Activated CD4-positive, alpha-beta memory T cell treated with anti-CD3 and anti-CD28 coated beads for 36 hours (primary cell): ENCODE data around the gene SLC34A1. TPM values are rescaled to one million over a fixed set of nuclear protein-coding genes. Genes with fewer than 3 reads are reported as not detected.

Source experiments
- CTCF ChIA-PET: fragments of 350-600 bp; sonication (Branson Sonifier 250); formaldehyde crosslinking; loops from one replicate; lab custom pipeline; 2021; ENCODE audit warnings: antibody characterized with exemption, inconsistent platforms; lab: Charles Lee
- POLR2A ChIA-PET: fragments of 350-600 bp; sonication (Branson Sonifier 250); formaldehyde crosslinking; loops from one replicate; lab custom pipeline; 2021; ENCODE audit warnings: antibody characterized with exemption; lab: Charles Lee
- DNase-seq: peaks from one replicate; pipeline ENCODE4 v3.0.0-alpha.2; 2020
- H3K27ac Mint-ChIP-seq: one replicate; pipeline ENCODE4 v1.8.0; 2021; ENCODE audit warnings: mixed read lengths
- H3K27me3 Mint-ChIP-seq: one replicate; pipeline ENCODE4 v1.8.0; 2021; ENCODE audit warnings: mixed read lengths
- H3K36me3 Mint-ChIP-seq: one replicate; pipeline ENCODE4 v1.8.0; 2021; ENCODE audit warnings: mixed read lengths
- H3K4me1 Mint-ChIP-seq: one replicate; pipeline ENCODE4 v1.8.0; 2021; ENCODE audit warnings: low read depth, mixed read lengths
- H3K4me3 Mint-ChIP-seq: one replicate; pipeline ENCODE4 v1.8.0; 2021; ENCODE audit warnings: mild to moderate bottlenecking, mixed read lengths
- H3K9me3 Mint-ChIP-seq: one replicate; pipeline ENCODE4 v1.8.0; 2021; ENCODE audit warnings: mixed read lengths
- intact Hi-C: fragments of 100-400 bp; cut with micrococcal nuclease; formaldehyde crosslinking; loops from one replicate; pipeline ENCODE4 v1.15.1; 2023
- total RNA-seq, 2 experiments: library from RNA; stranded (reverse); gene quantifications; one replicate each; pipeline ENCODE4 v1.2.3, GENCODE V29; 2021

Gene SLC34A1
- total RNA-seq, 2 experiments from 2014 or later, result 0.15 TPM; not detected in 1

- Mint-ChIP-seq H3K9me3 (no peaks in the 10 kb centered on the region), H3K27me3 (no peaks in the 10 kb centered on the region), H3K27ac (peak overlapping the region; percentile 51), H3K4me1 (peaks cover 73% of the 10 kb centered on the region), H3K4me3 (peak overlapping the region; percentile 69), H3K36me3 (peaks cover 5% of the 10 kb centered on the region)
- intact Hi-C loops, result no loop called here
- DNase-seq, result peak; percentile 82
- ChIA-PET CTCF (interaction anchor here (1.0 to 8.7 kb wide), 6 partner anchors 9 to 93 kb away, joined by 3 to 66 read pairs (median 17); partner anchors contain the start of gene LMAN2), POLR2A (interaction anchor here (2.4 kb wide), 1 partner anchor 12 kb away, joined by 10 read pairs; the partner anchor contains the start of gene LMAN2)
Observed at GRCh38 chr5:177362610-177363507, 21.4 kb upstream of the SLC34A1 start.

GRCh38 chr5:177363565-177363964 lies 20.7 kb upstream of the SLC34A1 start:
- peaks cover 11% of the 10 kb centered on the region for H3K36me3 Mint-ChIP-seq

GRCh38 chr5:177364159-177364962 lies 19.9 kb upstream of the SLC34A1 start:
- no peaks in the 10 kb centered on the region for H3K27me3 Mint-ChIP-seq

More at GRCh38 chr5:177363565-177363964, 20.7 kb upstream of the SLC34A1 start:
- no peaks in the 10 kb centered on the region for H3K27me3 Mint-ChIP-seq
- intact Hi-C loops, result no loop called here
- ChIA-PET POLR2A (interaction anchor here (1.1 to 2.4 kb wide), 6 partner anchors 9 to 91 kb away, joined by 3 to 11 read pairs (median 4); partner anchors contain the start of genes LMAN2, PRELID1 and RAB24), CTCF (interaction anchor here (1.2 to 2.5 kb wide), 3 partner anchors 27 to 90 kb away, joined by 3 to 30 read pairs (median 3); no protein-coding TSS in a partner anchor)
- H3K4me3 Mint-ChIP-seq, result peak overlapping the region; percentile 69
- no peaks in the 10 kb centered on the region for H3K9me3 Mint-ChIP-seq
- peaks cover 76% of the 10 kb centered on the region for H3K4me1 Mint-ChIP-seq
- no peak overlapping the region for H3K27ac Mint-ChIP-seq
- DNase-seq, result no peak

GRCh38 chr5:177365845-177366527 lies 18.2 kb upstream of the SLC34A1 start:
- POLR2A ChIA-PET, result interaction anchor here (2.0 kb wide), 1 partner anchor 75 kb away, joined by 4 read pairs; no protein-coding TSS in a partner anchor
- Mint-ChIP-seq H3K9me3 (no peaks in the 10 kb centered on the region), H3K4me3 (no peak overlapping the region), H3K4me1 (peaks cover 74% of the 10 kb centered on the region), H3K27ac (peak overlapping the region; percentile 28), H3K36me3 (peaks cover 20% of the 10 kb centered on the region), H3K27me3 (no peaks in the 10 kb centered on the region)
- no peak for DNase-seq
- intact Hi-C loops, result loop anchor here (2.0 kb wide), 1 partner anchor 63 kb away; no protein-coding TSS in a partner anchor
- CTCF ChIA-PET, result interaction anchor here (0.7 to 2.5 kb wide), 5 partner anchors 23 to 430 kb away, joined by 3 to 30 read pairs (median 6); no protein-coding TSS in a partner anchor

More at GRCh38 chr5:177364159-177364962, 19.9 kb upstream of the SLC34A1 start:
- ChIA-PET POLR2A (interaction anchor here (1.1 to 2.4 kb wide), 10 partner anchors 8 to 91 kb away, joined by 3 to 20 read pairs (median 4); partner anchors contain the start of genes LMAN2, PRELID1 and RAB24), CTCF (interaction anchor here (1.2 to 2.5 kb wide), 9 partner anchors 9 to 90 kb away, joined by 3 to 30 read pairs (median 5); partner anchors contain the start of gene LMAN2)
- DNase-seq, result peak; percentile 69
- H3K4me3 Mint-ChIP-seq, result peak overlapping the region; percentile 60
- intact Hi-C loops, result loop anchor here (1.0 to 2.0 kb wide), 3 partner anchors 15 to 64 kb away; no protein-coding TSS in a partner anchor
- H3K9me3 Mint-ChIP-seq, result no peaks in the 10 kb centered on the region
- H3K36me3 Mint-ChIP-seq, result peaks cover 19% of the 10 kb centered on the region
- H3K4me1 Mint-ChIP-seq, result peaks cover 76% of the 10 kb centered on the region
- H3K27ac Mint-ChIP-seq, result peak overlapping the region; percentile 81

GRCh38 chr5:177366528-177367322 lies 17.5 kb upstream of the SLC34A1 start:
- no peak for DNase-seq
- H3K4me1 Mint-ChIP-seq, result peaks cover 72% of the 10 kb centered on the region
- no peaks in the 10 kb centered on the region for H3K27me3 Mint-ChIP-seq
- ChIA-PET CTCF (interaction anchor here (0.7 to 2.5 kb wide), 3 partner anchors 23 to 431 kb away, joined by 3 to 9 read pairs (median 4); no protein-coding TSS in a partner anchor), POLR2A (no interaction called here)
- peaks cover 26% of the 10 kb centered on the region for H3K36me3 Mint-ChIP-seq
- H3K4me3 Mint-ChIP-seq, result no peak overlapping the region
- no peak overlapping the region for H3K27ac Mint-ChIP-seq
- intact Hi-C loops, result no loop called here
- H3K9me3 Mint-ChIP-seq, result no peaks in the 10 kb centered on the region

GRCh38 chr5:177367323-177367848 lies 16.8 kb upstream of the SLC34A1 start:
- intact Hi-C loops, result no loop called here
- POLR2A ChIA-PET, result interaction anchor here (1.7 kb wide), 1 partner anchor 11 kb away, joined by 4 read pairs; no protein-coding TSS in a partner anchor

GRCh38 chr5:177367981-177368868 lies 16.0 kb upstream of the SLC34A1 start:
- H3K27ac Mint-ChIP-seq, result no peak overlapping the region
- POLR2A ChIA-PET, result interaction anchor here (1.6 to 1.9 kb wide), 3 partner anchors 10 to 34 kb away, joined by 4 to 7 read pairs (median 4); no protein-coding TSS in a partner anchor
- peaks cover 31% of the 10 kb centered on the region for H3K36me3 Mint-ChIP-seq

More at GRCh38 chr5:177367323-177367848, 16.8 kb upstream of the SLC34A1 start:
- Mint-ChIP-seq H3K9me3 (no peaks in the 10 kb centered on the region), H3K4me1 (peaks cover 72% of the 10 kb centered on the region), H3K36me3 (peaks cover 31% of the 10 kb centered on the region), H3K27me3 (no peaks in the 10 kb centered on the region), H3K27ac (no peak overlapping the region), H3K4me3 (no peak overlapping the region)
- no peak for DNase-seq
- CTCF ChIA-PET, result interaction anchor here (1.3 kb wide), 1 partner anchor 22 kb away, joined by 4 read pairs; no protein-coding TSS in a partner anchor

GRCh38 chr5:177368869-177369644 lies 15.2 kb upstream of the SLC34A1 start:
- ChIA-PET POLR2A (interaction anchor here (0.6 to 1.9 kb wide), 4 partner anchors 9 to 33 kb away, joined by 4 to 7 read pairs (median 4); partner anchors contain the start of gene SLC34A1), CTCF (interaction anchor here (0.6 to 5.7 kb wide), 18 partner anchors 9 to 624 kb away, joined by 3 to 115 read pairs (median 9); partner anchors contain the start of genes LMAN2, RGS14 and SLC34A1)
- H3K9me3 Mint-ChIP-seq, result no peaks in the 10 kb centered on the region
- DNase-seq, result peak; percentile 47
- H3K27me3 Mint-ChIP-seq, result no peaks in the 10 kb centered on the region
- H3K4me3 Mint-ChIP-seq, result peak overlapping the region; percentile 2
- H3K4me1 Mint-ChIP-seq, result peaks cover 73% of the 10 kb centered on the region
- peaks cover 34% of the 10 kb centered on the region for H3K36me3 Mint-ChIP-seq
- intact Hi-C loops, result no loop called here
- peak overlapping the region; percentile 70 for H3K27ac Mint-ChIP-seq

More at GRCh38 chr5:177367981-177368868, 16.0 kb upstream of the SLC34A1 start:
- intact Hi-C loops, result no loop called here
- H3K9me3 Mint-ChIP-seq, result no peaks in the 10 kb centered on the region
- CTCF ChIA-PET, result interaction anchor here (1.0 to 5.7 kb wide), 11 partner anchors 8 to 87 kb away, joined by 5 to 115 read pairs (median 19); partner anchors contain the start of genes LMAN2, RGS14 and SLC34A1
- H3K27me3 Mint-ChIP-seq, result no peaks in the 10 kb centered on the region
- DNase-seq, result no peak
- H3K4me1 Mint-ChIP-seq, result peaks cover 73% of the 10 kb centered on the region
- H3K4me3 Mint-ChIP-seq, result no peak overlapping the region
